ENCODE data around the gene IQGAP2. TPM values are rescaled to one million over a fixed set of nuclear protein-coding genes. Genes with fewer than 3 reads are reported as not detected.

IQGAP2 gene
- total and polyA plus RNA-seq, 9 of the 15 experiments (the other 6 are each of a cell fraction or from before 2014, with no cell fraction given), result 8.7 to 23.2 (median 17.4) TPM

DNA sequence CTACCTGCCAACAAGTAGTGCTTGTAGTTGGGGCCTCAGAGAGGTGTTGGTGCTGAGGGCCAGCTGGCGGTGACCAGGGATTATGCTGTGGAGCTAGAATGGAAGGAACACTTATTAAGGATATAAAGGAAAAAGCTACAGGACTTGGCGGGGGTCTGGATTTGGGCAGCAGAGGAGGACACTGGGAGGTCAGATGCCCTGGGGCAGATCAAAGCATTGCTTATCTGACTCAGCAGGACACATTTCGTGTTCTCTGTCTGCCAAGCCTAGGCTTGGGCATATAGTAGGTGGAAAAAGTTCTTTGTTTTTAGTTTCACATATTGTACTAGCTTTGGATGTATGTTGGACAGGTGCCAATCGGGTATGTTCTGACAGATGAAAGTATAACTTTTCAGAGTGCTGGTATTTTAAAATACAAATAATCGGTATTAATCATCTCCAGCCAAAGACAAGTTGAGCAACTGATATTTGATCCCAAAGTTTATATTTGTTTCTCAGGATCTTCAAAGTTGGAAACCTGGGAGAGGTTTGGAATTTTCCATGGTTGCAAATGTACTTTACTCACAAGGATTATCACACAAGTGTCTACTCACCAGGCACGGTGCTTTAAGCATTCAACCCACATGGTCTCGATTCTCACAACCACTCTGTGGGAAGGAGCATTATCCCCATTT is 69.4 kb downstream of the IQGAP2 start:
- POLR2A ChIA-PET, result interaction anchor here (1.2 to 1.5 kb wide), 3 partner anchors 8 to 13 kb away, joined by 3 to 7 read pairs (median 4); no protein-coding TSS in a partner anchor
- H3K4me3 ChIP-seq, result no peak overlapping the region

GRCh38 chr5:76473009-76473336 is 69.9 kb downstream of the IQGAP2 start:
- POLR2A ChIA-PET, result interaction anchor here (1.4 kb wide), 1 partner anchor 10 kb away, joined by 3 read pairs; no protein-coding TSS in a partner anchor
- Histone ChIP-seq H4K20me1 (replicated peaks; ENCODE audit: control insufficient read depth, insufficient read depth, low read length) (no peaks in the 10 kb centered on the region), H3K79me2 (ENCODE audit: control insufficient read depth, insufficient read depth, low read length) (no peaks in the 10 kb centered on the region), H3K9me1 (ENCODE audit: control insufficient read depth, insufficient read depth, low read length) (no peaks in the 10 kb centered on the region), H3K4me1 (replicated peaks in 1 of 2; ENCODE audit: control insufficient read depth in 2 of 2, insufficient read depth in 2 of 2, low read length in 2 of 2) (peaks cover 0 to 14% of the 10 kb centered on the region in 2 experiments; a peak in 2 of 5 replicates), H3K4me2 (ENCODE audit: insufficient read depth, low read length) (no peak overlapping the region), H3K36me3 (ENCODE audit: control insufficient read depth, insufficient read depth, low read length) (no peaks in the 10 kb centered on the region), H3K27me3 (ENCODE audit: control insufficient read depth in 2 of 2, insufficient read depth in 2 of 2, low read length in 2 of 2) (no peaks in the 10 kb centered on the region), H3K27ac (ENCODE audit: extremely low read depth, low read depth, low read length) (no peak overlapping the region), H2AFZ (ENCODE audit: low read depth, low read length) (no peak overlapping the region), H3K4me3 (no peak overlapping the region), H3K9ac (ENCODE audit: insufficient read depth in 1 of 2, low read depth in 2 of 2, low read length in 2 of 2) (no peak overlapping the region), H3K9me3 (replicated peaks; ENCODE audit: control insufficient read depth, insufficient read depth, low read depth, low read length) (no peaks in the 10 kb centered on the region)
- FAIRE-seq (no peak), ATAC-seq (no peak), DNase-seq (ENCODE audit: extremely low read depth in 1 of 4, low spot score in 3 of 4) (no peak)
- no TSS peak for BruUV-seq (replicated peaks)
- in situ Hi-C loops (cut with MboI) (no loop called here), intact Hi-C loops (cut with micrococcal nuclease) (no loop called here)
- 97% methylated on average over 2 of the region's 2 CpGs for WGBS (ENCODE audit: insufficient coverage, low coverage, missing lambda C conversion rate)
- CTCF ChIA-PET (ENCODE audit: low intra/inter-chr PET ratio), result no interaction called here
- no peak for TF ChIP-seq MXI1 (IDR thresholded peaks at IDR 0.05; ENCODE audit: low read depth, low read length)
- no peak for TF ChIP-seq RBM15 (IDR thresholded peaks at IDR 0.05; ENCODE audit: insufficient read depth, low read length)
- peak; percentile 62 for TF ChIP-seq RBM25 (IDR thresholded peaks at IDR 0.05; ENCODE audit: low read depth, low read length, severe bottlenecking)
- no peak for TF ChIP-seq ELF1 (tag; IDR thresholded peaks at IDR 0.05)
- no peak for TF ChIP-seq NFE2 (IDR thresholded peaks at IDR 0.05; ENCODE audit: low read depth)
- TF ChIP-seq SNRNP70 (optimal IDR thresholded peaks at IDR 0.05; ENCODE audit: low read depth, low read length), result no peak

More for the DNA sequence above, 69.4 kb downstream of the IQGAP2 start:
- TF ChIP-seq ASH1L (IDR thresholded peaks at IDR 0.05; ENCODE audit: borderline replicate concordance, low read depth, partially characterized antibody) (no peak), NFIC (IDR thresholded peaks at IDR 0.05) (peak; percentile 49)
- Histone ChIP-seq H2AFZ (ENCODE audit: low read depth, low read length) (no peak overlapping the region), H3K9me1 (ENCODE audit: control insufficient read depth, insufficient read depth, low read length) (no peaks in the 10 kb centered on the region), H3K27ac (ENCODE audit: extremely low read depth, low read depth, low read length) (no peak overlapping the region), H3K9ac (ENCODE audit: insufficient read depth in 1 of 2, low read depth in 2 of 2, low read length in 2 of 2) (no peak overlapping the region), H3K27me3 (ENCODE audit: control insufficient read depth in 2 of 2, insufficient read depth in 2 of 2, low read length in 2 of 2) (no peaks in the 10 kb centered on the region), H3K36me3 (ENCODE audit: control insufficient read depth, insufficient read depth, low read length) (no peaks in the 10 kb centered on the region), H3K79me2 (ENCODE audit: control insufficient read depth, insufficient read depth, low read length) (no peaks in the 10 kb centered on the region), H3K4me1 (replicated peaks in 1 of 2; ENCODE audit: control insufficient read depth in 2 of 2, insufficient read depth in 2 of 2, low read length in 2 of 2) (peaks cover 0 to 14% of the 10 kb centered on the region in 2 experiments; a peak in 2 of 5 replicates), H4K20me1 (replicated peaks; ENCODE audit: control insufficient read depth, insufficient read depth, low read length) (no peaks in the 10 kb centered on the region), H3K9me3 (replicated peaks; ENCODE audit: control insufficient read depth, insufficient read depth, low read depth, low read length) (no peaks in the 10 kb centered on the region), H3K4me2 (ENCODE audit: insufficient read depth, low read length) (no peak overlapping the region)
- CTCF ChIA-PET (ENCODE audit: low intra/inter-chr PET ratio), result no interaction called here
- intact Hi-C loops (cut with micrococcal nuclease), result no loop called here
- in situ Hi-C loops (cut with MboI), result no loop called here
- WGBS (ENCODE audit: insufficient coverage, low coverage, missing lambda C conversion rate), result 40% methylated on average over 7 of the region's 7 CpGs
- ATAC-seq (no peak), DNase-seq (ENCODE audit: extremely low read depth in 1 of 4, low spot score in 3 of 4) (peak in 1 of 4 experiments; percentile 12), FAIRE-seq (no peak)
- no TSS peak for BruUV-seq (replicated peaks)
